GM21619 (cell line): ENCODE data around the gene PSPC1.

Experiments
- ATAC-seq: cut with Tn5 transposase; IDR thresholded peaks from one replicate; pipeline ENCODE4 v1.9.1; 2021; ENCODE audit not compliant: unreplicated experiment

The PSPC1 gene

GRCh38 chr13:19673473-19674430, 109.0 kb downstream of the PSPC1 start:
- ATAC-seq = no peak

- ATAC-seq = no peak
Measured at GRCh38 chr13:19672990-19673389, 109.8 kb downstream of the PSPC1 start.

GRCh38 chr13:19670147-19670546, 112.6 kb downstream of the PSPC1 start:
- no peak for ATAC-seq

GRCh38 chr13:19668778-19669177, 114.0 kb downstream of the PSPC1 start:
- no peak for ATAC-seq

- no peak for ATAC-seq
Measured at GRCh38 chr13:19665427-19665859, 117.3 kb downstream of the PSPC1 start.

GRCh38 chr13:19664481-19665230, 118.1 kb downstream of the PSPC1 start:
- no peak for ATAC-seq

- no peak for ATAC-seq
Measured at GRCh38 chr13:19663416-19663979, 119.2 kb downstream of the PSPC1 start.

- ATAC-seq = no peak
Measured at GRCh38 chr13:19661561-19661960, 121.2 kb downstream of the PSPC1 start.

- ATAC-seq = no peak
Measured at GRCh38 chr13:19661126-19661525, 121.6 kb downstream of the PSPC1 start.

GRCh38 chr13:19658831-19659230, 123.9 kb downstream of the PSPC1 start:
- ATAC-seq = no peak

GRCh38 chr13:19657872-19658591, 124.7 kb downstream of the PSPC1 start:
- no peak for ATAC-seq
